NCI-H2171 (cell line): ENCODE data around the gene PHGDH.

Source experiments
- DNase-seq: peaks from one replicate; lab custom pipeline; 2025; lab: John Stamatoyannopoulos, UW

Gene PHGDH

GRCh38 chr1:119731741-119732430 lies 20.2 kb downstream of the PHGDH start:
- no peak for DNase-seq

GRCh38 chr1:119732465-119733168 lies 20.9 kb downstream of the PHGDH start:
- no peak for DNase-seq

GRCh38 chr1:119733754-119734153 lies 22.0 kb downstream of the PHGDH start:
- no peak for DNase-seq

GRCh38 chr1:119735217-119735616 lies 23.5 kb downstream of the PHGDH start:
- DNase-seq: no peak

GRCh38 chr1:119736649-119737039 lies 24.9 kb downstream of the PHGDH start:
- DNase-seq: no peak

- DNase-seq: no peak
Measured at GRCh38 chr1:119737040-119737682, 25.4 kb downstream of the PHGDH start.

- no peak for DNase-seq
Measured at GRCh38 chr1:119738100-119738720, 26.5 kb downstream of the PHGDH start.

- DNase-seq: no peak
Measured at GRCh38 chr1:119739150-119739549, 27.4 kb downstream of the PHGDH start.

- DNase-seq: no peak
Measured at GRCh38 chr1:119740261-119740660, 28.5 kb downstream of the PHGDH start.

GRCh38 chr1:119740896-119741780 lies 29.4 kb downstream of the PHGDH start:
- no peak for DNase-seq

- DNase-seq: no peak
Measured at GRCh38 chr1:119742202-119742601, 30.5 kb downstream of the PHGDH start.

- DNase-seq: no peak
Measured at GRCh38 chr1:119742677-119743076, 30.9 kb downstream of the PHGDH start.

GRCh38 chr1:119743308-119743707 lies 31.6 kb downstream of the PHGDH start:
- DNase-seq: no peak

GRCh38 chr1:119743776-119744597 lies 32.3 kb downstream of the PHGDH start:
- DNase-seq: peak; percentile 30

GRCh38 chr1:119744598-119744942 lies 32.8 kb downstream of the PHGDH start:
- DNase-seq: no peak

- no peak for DNase-seq
Measured at GRCh38 chr1:119745034-119745433, 33.3 kb downstream of the PHGDH start.

GRCh38 chr1:119747451-119747850 lies 35.7 kb downstream of the PHGDH start:
- DNase-seq: no peak

- no peak for DNase-seq
Measured at GRCh38 chr1:119748040-119748439, 36.3 kb downstream of the PHGDH start.

- no peak for DNase-seq
Measured at GRCh38 chr1:119752592-119752991, 40.9 kb downstream of the PHGDH start.

GRCh38 chr1:119758584-119758983 lies 46.9 kb downstream of the PHGDH start:
- no peak for DNase-seq

- no peak for DNase-seq
Measured at GRCh38 chr1:119762409-119762808, 50.7 kb downstream of the PHGDH start.
